Peyer's patch (tissue), 4 donors: ENCODE data around the gene TRERF1.

Experiments
- POLR2A ChIP-seq, 2 donors: fragments of 450-650 bp; IDR thresholded peaks; one replicate each; pipeline ENCODE4 v1.5.1; 2017; ENCODE audit warnings: antibody characterized with exemption in 2 of 2, mild to moderate bottlenecking in 2 of 2, moderate library complexity in 2 of 2
- TF ChIP-seq, protein P1 (sequence below), 6 experiments: fragments of 450-650 bp in 4 of 6; fragments of 200-600 bp in 2 of 6; sonication (generic) in 1 of 6; IDR thresholded peaks; one replicate each; pipeline ENCODE4 v1.5.1; 2017 to 2019; ENCODE audit warnings: antibody characterized with exemption in 6 of 6, mild to moderate bottlenecking in 3 of 6, moderate library complexity in 1 of 6

DNA sequence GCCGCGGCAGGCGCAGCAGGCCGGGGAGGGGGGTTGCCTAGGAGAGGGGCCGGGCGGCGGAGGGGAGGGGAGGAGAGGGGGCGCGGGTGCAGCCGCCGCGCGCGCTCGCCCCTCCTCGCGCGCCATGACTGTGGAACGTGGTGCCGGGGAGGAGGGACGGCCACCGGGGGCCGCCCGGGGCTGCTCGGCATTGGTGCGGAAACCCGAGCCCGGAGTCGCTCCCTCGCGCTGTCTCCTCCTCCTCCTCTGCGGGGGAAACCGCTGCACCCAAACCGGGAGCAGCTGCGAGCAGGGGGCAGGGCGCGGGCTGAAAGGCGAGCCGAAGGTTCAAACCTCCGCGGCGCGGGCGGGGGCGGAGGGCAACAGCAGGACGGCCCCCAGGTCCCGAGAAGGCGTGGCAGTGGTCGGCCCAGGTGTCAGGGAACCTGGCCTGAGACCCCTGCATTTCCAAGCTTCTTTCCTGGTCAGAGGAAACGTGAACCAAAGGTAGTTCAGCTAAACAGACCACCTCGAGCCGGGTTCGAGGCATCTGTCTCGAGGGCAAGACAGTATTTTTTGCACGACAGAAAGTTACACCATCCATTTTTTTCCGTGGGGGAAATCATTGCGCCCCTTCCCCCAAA lies 1.4 kb upstream of the TRERF1 start:
- TF ChIP-seq, protein P1, sequence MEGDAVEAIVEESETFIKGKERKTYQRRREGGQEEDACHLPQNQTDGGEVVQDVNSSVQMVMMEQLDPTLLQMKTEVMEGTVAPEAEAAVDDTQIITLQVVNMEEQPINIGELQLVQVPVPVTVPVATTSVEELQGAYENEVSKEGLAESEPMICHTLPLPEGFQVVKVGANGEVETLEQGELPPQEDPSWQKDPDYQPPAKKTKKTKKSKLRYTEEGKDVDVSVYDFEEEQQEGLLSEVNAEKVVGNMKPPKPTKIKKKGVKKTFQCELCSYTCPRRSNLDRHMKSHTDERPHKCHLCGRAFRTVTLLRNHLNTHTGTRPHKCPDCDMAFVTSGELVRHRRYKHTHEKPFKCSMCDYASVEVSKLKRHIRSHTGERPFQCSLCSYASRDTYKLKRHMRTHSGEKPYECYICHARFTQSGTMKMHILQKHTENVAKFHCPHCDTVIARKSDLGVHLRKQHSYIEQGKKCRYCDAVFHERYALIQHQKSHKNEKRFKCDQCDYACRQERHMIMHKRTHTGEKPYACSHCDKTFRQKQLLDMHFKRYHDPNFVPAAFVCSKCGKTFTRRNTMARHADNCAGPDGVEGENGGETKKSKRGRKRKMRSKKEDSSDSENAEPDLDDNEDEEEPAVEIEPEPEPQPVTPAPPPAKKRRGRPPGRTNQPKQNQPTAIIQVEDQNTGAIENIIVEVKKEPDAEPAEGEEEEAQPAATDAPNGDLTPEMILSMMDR (IDR thresholded peaks at IDR 0.05), result no peak
- TF ChIP-seq POLR2A (IDR thresholded peaks at IDR 0.05), result peak in 1 of 2 donors; percentile 51
